NCI-H510A (cell line): ENCODE data around the gene OR2T34.
"Not testable (repeated sequence)": the region's sequence is repeated elsewhere in the genome, so short reads cannot be mapped to it uniquely, and the experiment has no call there.

Experiments
- DNase-seq: peaks from one replicate; lab custom pipeline; 2025; lab: John Stamatoyannopoulos, UW

The OR2T34 gene

DNA sequence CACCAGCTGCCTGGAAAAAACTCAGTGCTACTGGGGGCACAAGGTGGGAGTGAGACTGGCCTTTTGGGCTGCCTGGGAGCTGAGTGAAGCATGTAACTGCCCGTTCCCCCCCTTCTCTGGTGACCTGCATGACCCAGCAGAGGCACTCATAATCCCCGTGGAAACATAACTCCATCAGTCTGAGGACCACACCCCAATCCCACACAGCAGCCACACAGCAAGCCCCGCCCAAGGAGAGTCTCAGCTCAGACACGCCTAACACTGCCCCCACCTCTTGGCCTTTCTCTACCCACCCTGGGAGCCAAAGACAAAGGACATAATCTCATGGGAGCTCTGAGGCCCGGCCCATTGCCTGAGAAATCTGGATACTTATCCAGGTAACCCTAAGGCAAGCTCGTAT is 23.5 kb downstream of the OR2T34 start:
- not testable (repeated sequence) for DNase-seq

GRCh38 chr1:248547383-248547782 is 27.2 kb downstream of the OR2T34 start:
- not testable (repeated sequence) for DNase-seq

DNA sequence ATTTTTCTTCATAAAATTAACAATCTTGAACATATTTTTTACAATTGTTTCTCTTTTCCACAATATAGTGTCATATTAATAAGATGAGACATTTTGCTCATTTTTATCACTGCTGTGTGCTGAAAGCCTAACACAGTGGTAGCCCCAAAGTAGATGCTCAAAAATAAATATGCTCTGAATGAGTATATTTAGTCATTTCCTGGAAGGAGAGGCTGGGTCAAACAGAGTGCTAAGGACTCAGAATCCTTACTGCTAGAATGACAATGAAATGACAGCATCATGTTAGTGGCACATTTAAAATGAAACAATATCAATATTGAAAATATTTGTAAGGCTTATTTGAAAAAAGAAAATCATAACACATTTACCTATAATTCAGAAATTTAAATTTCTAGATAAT is 37.1 kb downstream of the OR2T34 start:
- DNase-seq: not testable (repeated sequence)
